ENCODE measurements around the gene SSR3. TPM values are rescaled to one million over a fixed set of nuclear protein-coding genes. Genes with fewer than 3 reads are reported as not detected.

The SSR3 gene
- total RNA-seq, 1 experiment from 2014 or later, result 531 TPM

DNA sequence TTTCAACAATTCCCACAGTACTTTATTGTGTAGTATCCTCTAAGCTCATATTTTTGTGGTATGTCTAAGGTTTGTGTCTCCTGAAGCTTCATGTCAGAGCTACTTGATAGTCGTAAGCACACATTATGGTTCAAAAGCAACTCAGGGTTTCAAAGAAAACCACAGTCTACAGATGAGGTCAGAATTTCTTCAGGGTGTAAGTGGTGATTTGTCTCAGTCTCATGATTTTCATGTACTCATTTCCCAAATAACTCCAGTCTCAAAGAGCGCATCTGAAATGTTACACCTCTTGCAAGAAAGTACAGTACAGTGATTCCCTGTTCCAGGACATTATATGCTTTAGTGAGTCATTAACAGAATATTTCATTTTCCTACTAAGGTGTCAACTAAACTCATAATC lies 47.5 kb upstream of the SSR3 start:
- DNase-seq (ENCODE audit: low spot score), result no peak
- no TSS peak for BruUV-seq (replicated peaks)
- Histone ChIP-seq H3K27me3 (replicated peaks; ENCODE audit: insufficient read depth, low read depth, low read length, poor library complexity) (no peaks in the 10 kb centered on the region), H3K36me3 (ENCODE audit: insufficient read depth, low read length, poor library complexity, severe bottlenecking) (no peaks in the 10 kb centered on the region), H3K27ac (ENCODE audit: low read depth, low read length, poor library complexity, severe bottlenecking) (peak overlapping the region; percentile 29), H3K9me3 (ENCODE audit: low read depth, low read length, poor library complexity, severe bottlenecking) (no peaks in the 10 kb centered on the region), H3K4me1 (ENCODE audit: insufficient read depth, low read length, poor library complexity, severe bottlenecking) (peaks cover 44% of the 10 kb centered on the region), H3K4me3 (ENCODE audit: low read depth, low read length, poor library complexity, severe bottlenecking) (no peak overlapping the region)
- ChIA-PET CTCF (no interaction called here), POLR2A (ENCODE audit: low non-redundant PET) (no interaction called here)
- no peak for TF ChIP-seq EZH2 (IDR thresholded peaks at IDR 0.05; ENCODE audit: borderline replicate concordance, low read depth, low read length, poor library complexity, severe bottlenecking)
- TF ChIP-seq, protein P1, sequence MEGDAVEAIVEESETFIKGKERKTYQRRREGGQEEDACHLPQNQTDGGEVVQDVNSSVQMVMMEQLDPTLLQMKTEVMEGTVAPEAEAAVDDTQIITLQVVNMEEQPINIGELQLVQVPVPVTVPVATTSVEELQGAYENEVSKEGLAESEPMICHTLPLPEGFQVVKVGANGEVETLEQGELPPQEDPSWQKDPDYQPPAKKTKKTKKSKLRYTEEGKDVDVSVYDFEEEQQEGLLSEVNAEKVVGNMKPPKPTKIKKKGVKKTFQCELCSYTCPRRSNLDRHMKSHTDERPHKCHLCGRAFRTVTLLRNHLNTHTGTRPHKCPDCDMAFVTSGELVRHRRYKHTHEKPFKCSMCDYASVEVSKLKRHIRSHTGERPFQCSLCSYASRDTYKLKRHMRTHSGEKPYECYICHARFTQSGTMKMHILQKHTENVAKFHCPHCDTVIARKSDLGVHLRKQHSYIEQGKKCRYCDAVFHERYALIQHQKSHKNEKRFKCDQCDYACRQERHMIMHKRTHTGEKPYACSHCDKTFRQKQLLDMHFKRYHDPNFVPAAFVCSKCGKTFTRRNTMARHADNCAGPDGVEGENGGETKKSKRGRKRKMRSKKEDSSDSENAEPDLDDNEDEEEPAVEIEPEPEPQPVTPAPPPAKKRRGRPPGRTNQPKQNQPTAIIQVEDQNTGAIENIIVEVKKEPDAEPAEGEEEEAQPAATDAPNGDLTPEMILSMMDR (conservative IDR thresholded peaks at IDR 0.05; ENCODE audit: low read depth, low read length), result no peak
- intact Hi-C loops (cut with micrococcal nuclease; ENCODE audit: unreplicated experiment), result no loop called here

DNA sequence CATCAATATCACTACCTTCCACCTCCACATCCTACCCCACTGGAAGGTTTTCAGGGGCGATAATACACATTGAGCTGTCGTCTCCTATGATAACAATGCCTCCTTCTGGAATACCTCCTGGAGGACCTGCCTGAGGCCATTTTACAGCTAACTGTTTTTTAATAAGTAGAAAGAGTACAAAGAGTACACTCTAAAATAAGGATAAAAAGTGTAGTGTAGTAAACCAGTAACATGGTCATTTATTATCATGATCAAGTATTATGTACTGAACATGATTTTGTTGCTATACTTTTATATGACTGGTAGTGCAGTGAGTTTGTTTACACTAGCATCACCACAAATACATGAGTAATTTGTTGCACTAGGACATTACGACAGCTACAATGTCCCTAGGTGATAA lies 46.6 kb upstream of the SSR3 start:
- Histone ChIP-seq H3K27me3 (replicated peaks; ENCODE audit: insufficient read depth, low read depth, low read length, poor library complexity) (no peaks in the 10 kb centered on the region), H3K9me3 (ENCODE audit: low read depth, low read length, poor library complexity, severe bottlenecking) (no peaks in the 10 kb centered on the region), H3K4me3 (ENCODE audit: low read depth, low read length, poor library complexity, severe bottlenecking) (no peak overlapping the region), H3K4me1 (ENCODE audit: insufficient read depth, low read length, poor library complexity, severe bottlenecking) (peaks cover 37% of the 10 kb centered on the region), H3K27ac (ENCODE audit: low read depth, low read length, poor library complexity, severe bottlenecking) (no peak overlapping the region), H3K36me3 (ENCODE audit: insufficient read depth, low read length, poor library complexity, severe bottlenecking) (no peaks in the 10 kb centered on the region)
- BruUV-seq (replicated peaks), result no TSS peak
- DNase-seq (ENCODE audit: low spot score), result no peak
- CTCF ChIA-PET, result no interaction called here
- POLR2A ChIA-PET (ENCODE audit: low non-redundant PET), result no interaction called here
- no peak for TF ChIP-seq EZH2 (IDR thresholded peaks at IDR 0.05; ENCODE audit: borderline replicate concordance, low read depth, low read length, poor library complexity, severe bottlenecking)
- TF ChIP-seq, protein P1 (conservative IDR thresholded peaks at IDR 0.05; ENCODE audit: low read depth, low read length), result no peak
- intact Hi-C loops (cut with micrococcal nuclease; ENCODE audit: unreplicated experiment), result no loop called here

- TF ChIP-seq, protein P1 (conservative IDR thresholded peaks at IDR 0.05; ENCODE audit: low read depth, low read length), result no peak
- no peak for TF ChIP-seq EZH2 (IDR thresholded peaks at IDR 0.05; ENCODE audit: borderline replicate concordance, low read depth, low read length, poor library complexity, severe bottlenecking)
- DNase-seq (ENCODE audit: low spot score), result no peak
- Histone ChIP-seq H3K4me3 (ENCODE audit: low read depth, low read length, poor library complexity, severe bottlenecking) (no peak overlapping the region), H3K36me3 (ENCODE audit: insufficient read depth, low read length, poor library complexity, severe bottlenecking) (no peaks in the 10 kb centered on the region), H3K4me1 (ENCODE audit: insufficient read depth, low read length, poor library complexity, severe bottlenecking) (peaks cover 35% of the 10 kb centered on the region), H3K27ac (ENCODE audit: low read depth, low read length, poor library complexity, severe bottlenecking) (no peak overlapping the region), H3K9me3 (ENCODE audit: low read depth, low read length, poor library complexity, severe bottlenecking) (no peaks in the 10 kb centered on the region), H3K27me3 (replicated peaks; ENCODE audit: insufficient read depth, low read depth, low read length, poor library complexity) (no peaks in the 10 kb centered on the region)
- ChIA-PET POLR2A (ENCODE audit: low non-redundant PET) (no interaction called here), CTCF (no interaction called here)
- intact Hi-C loops (cut with micrococcal nuclease; ENCODE audit: unreplicated experiment), result no loop called here
- BruUV-seq (replicated peaks), result no TSS peak
These were observed 45.9 kb upstream of the SSR3 start for GRCh38 chr3:156600834-156601233.

All from A673 (cell line).